ENCODE measurements around the gene LHX8. TPM values are rescaled to one million over a fixed set of nuclear protein-coding genes. Genes with fewer than 3 reads are reported as not detected.

The LHX8 gene
- not detected in 2 replicates for total RNA-seq

DNA sequence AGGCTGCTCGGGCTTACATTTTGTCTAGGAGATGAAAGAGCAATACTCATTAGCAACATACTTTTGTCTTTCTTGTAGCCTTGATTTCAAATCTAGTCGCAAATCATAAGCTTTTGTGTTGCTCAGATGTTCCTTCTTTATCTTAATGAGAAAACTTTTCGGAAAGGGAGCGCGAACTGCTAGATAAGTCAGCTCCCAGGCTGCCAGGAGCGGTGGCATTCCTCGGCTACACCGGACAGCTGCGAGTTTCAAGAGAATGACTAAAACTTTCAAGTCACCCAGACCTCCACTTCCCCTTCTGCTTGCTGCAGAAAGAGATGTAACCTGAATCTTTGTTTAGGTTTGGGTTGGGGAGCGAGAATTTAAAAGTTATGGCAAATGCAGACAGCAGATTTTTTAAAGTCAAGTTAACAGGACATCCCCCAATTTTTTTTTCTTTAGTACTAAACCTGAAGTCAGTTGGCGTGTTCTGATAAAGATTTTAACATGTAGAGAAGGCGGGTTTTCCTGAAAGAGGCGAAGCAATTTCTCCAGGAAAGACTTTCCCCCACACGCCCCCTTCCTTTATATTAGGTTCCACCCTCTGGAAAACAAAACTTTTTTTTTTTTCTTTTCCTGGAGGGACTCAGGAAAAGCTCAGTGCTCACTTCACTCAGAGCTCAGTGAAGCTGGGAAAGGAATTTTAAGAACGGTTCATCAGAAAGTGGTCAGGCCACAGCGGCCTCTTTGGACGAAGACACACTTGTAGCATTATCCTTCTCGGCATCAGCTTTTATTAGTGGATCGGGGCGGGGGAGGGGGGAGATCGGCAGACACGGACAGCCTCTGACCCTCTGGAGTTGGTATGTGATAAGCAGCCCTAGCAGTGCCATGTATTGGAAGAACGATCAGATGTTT is at the start of gene LHX8:
Gene LHX8, plus strand, starts transcription at position 639 of the 897 bp plus-strand sequence. CDS start 2,227 bp downstream, outside the sequence.

